Measurements from ENCODE around the gene FBXO31.
A peak's percentile ranks its signal among the peaks of the same experiment; 100 is the strongest.
"Not testable (repeated sequence)": the region's sequence is repeated elsewhere in the genome, so short reads cannot be mapped to it uniquely, and the experiment has no call there.

Gene FBXO31

DNA sequence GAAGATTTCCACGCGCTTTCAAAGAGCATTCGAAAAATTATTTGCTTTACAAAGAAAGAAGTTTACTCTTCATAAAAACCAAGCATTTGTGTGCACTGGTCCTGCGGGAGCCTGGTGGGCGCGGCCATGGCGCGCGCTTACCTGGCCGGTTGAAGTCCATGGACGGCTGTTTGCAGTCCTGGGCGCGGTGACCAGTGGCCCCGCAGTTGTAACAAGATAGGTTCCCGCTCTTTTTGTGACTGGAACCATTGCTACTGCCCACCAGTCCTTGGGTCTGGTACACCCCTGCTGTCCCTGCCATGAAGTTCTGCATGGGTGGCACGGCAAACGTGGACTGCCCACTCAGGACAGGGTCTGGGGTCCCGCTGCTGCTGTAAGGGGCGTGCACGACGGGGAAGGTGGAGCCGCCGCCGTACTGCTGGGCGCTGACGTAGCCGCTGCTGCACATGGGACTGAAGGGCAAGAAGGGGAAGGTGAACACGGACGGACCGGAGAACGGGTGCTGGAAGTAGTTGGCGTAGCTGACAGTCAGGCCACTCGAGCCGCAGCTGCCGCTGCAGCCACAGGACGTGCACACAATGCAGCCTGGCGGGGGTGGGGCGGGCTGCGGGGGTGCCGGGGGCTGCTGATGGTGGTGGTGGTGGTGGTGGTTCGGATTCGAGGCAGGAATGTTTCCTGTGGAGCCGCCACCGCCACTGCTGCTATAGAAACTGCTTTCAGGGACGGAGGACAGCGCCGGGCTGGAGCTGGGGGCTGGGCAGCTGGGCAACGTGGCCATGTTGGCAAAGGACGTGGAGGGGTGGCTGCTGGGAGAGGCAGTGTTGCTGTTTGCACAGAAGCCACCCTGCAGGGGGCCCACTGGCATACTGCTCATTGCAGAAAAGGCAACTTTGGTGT, 28.0 kb upstream of the FBXO31 start:
- no peak for DNase-seq

DNA sequence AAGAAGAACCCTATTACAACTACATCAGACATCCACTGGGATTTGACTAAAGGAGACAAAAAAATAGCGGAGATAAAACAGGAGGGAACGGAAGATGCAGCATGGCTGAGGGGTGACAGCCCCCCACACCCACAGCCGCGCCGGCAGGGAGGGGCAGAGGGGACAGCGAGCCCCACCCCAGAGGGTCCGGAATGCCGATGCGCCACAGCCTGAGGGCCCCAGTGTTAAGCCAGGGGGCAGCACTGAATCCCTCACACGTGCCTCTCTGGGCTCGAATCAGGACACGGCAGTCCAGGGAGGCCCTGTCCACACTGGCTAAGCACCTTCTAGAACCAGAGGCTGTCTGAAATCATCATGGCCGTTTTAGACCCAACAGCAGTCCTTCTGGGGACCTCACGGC, 27.4 kb upstream of the FBXO31 start:
- DNase-seq = no peak

DNA sequence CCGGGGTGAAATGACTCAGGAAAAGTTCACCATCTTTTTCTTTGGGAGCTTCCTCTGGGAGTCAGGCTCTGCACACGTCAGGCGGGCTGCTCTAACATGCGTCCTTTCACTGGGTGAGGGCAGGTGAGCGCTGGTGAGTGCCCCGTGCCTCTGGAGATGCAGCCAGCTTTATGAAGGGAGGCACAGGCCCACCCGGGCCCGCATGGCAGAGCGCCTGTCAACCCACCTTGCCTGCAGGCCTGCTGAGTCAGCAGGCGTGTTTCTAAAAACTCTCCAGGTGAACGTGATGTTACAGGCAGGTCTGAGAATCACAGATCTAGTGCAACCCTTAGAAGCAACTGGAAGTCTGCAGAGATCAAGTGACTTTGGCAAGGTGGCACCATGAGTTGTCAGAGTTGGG, 27.0 kb upstream of the FBXO31 start:
- DNase-seq = no peak

DNA sequence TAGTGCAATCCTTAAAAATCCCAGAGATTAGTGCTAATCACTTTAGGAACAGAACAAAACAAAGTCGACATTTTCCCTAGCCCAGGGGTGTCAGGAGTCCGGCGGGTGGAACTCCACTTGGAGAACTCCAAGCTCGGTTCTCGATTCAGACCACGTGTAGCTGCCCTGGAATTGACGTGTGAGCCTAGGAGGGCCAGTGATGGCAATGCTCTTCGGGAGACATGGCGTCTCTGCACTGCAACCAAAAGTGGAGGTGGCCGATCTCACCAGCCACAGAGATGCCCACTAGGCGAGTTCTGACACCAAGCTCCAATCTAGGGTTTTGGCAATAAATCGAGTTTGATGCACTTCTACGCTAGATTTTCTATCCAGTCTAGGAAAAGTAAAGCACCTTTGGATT, 26.2 kb upstream of the FBXO31 start:
- no peak for DNase-seq

DNA sequence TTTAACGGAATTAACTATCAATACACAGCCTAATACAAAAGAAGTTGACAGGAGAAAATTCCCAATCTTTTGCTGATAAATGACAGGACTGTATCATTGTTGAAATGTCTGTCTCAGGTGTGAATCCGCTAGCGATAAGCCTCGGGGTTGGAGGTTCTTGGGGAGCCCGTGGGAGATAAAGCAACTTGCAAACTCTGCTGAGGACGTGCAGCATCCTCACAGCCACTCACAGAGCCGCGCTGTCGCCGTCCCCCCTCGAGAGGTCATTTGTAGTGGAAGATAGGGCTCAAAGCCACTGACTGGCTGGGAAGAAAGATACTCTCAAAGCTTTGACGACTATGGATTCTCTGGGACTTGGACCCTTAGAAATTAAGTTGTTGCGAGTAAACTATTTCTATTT, 25.6 kb upstream of the FBXO31 start:
- no peak for DNase-seq

DNA sequence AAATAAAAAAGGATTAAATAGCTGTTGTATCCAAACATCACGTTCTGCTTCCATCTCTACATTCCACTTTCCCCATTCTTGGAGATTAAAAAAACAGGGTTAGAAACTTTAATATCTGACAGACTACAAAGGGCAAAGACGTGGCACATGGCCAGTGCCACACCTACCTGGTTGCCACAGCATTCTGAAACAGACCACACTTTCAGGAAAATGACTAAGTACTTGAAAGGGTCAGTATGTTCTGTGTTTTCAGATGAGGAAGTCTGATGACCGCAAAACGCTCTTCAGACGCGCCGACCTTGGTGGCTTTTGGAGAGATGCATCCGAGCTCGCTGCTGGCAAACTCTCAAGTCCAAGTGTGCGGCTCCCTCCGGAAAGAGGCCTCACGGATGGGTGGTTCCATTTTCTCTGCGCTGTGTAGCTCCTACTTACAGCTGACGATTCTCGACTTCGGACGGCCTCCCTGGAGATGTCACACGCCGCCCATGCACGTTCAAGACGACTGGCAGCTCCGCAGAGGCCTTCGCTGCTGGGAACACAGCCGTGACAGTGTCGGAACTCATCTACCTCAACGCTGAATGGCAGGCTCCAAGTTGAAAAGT, 24.0 kb upstream of the FBXO31 start:
- peak; percentile 60 for DNase-seq

GRCh38 chr16:87406495-87407088, 23.0 kb upstream of the FBXO31 start:
- no peak for DNase-seq

GRCh38 chr16:87404764-87405625, 21.4 kb upstream of the FBXO31 start:
- DNase-seq = no peak

DNA sequence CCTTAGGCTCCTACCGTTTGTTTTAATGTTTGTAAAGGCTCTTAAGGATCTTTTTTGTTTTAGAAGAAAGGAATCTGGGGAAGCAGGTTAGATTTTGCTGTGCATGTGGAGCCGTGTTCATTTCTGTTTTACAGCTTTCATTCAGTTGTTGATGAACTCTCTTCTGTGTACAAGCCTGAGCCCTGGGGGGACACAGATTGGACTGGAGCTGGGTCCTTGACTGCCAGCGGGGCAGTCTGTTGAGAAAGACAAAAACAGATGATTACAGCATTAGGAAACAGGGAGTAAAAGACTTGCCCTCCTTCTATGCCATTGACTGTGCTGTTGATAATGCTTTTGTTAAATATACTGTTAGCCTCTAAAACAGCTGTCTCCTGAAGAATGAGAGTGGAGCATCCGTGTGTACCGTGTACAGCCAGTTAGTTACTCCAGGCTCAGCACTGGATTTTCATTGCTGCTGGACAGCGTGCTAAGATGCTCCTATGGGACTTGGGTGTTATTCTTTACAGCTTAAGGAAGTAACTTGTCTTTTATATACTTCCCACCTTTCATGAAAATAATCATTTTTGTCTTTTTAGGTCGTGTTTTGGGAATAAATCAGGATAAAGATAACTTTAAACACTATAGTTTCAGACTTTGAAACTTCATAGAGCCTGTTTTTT, 11.7 kb upstream of the FBXO31 start:
- no peak for DNase-seq

DNA sequence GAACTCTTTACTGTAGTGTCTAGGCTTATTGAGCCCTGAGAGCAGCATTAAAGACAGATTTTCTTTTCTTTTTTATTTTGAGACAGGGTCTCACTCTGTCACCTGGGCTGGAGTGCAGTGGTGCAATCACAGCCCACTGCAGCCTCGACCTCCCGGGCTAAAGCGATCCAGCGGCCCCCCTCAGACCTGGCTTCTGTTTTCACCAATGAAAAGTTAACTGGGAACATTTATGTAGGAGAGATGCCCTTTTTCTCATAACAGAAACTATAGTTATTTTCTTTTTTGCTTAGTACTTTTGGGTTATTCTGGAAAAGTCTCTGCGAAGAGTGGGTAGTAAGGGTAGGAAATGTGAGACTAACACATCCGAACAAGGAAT, 10.1 kb upstream of the FBXO31 start:
- DNase-seq = no peak

DNA sequence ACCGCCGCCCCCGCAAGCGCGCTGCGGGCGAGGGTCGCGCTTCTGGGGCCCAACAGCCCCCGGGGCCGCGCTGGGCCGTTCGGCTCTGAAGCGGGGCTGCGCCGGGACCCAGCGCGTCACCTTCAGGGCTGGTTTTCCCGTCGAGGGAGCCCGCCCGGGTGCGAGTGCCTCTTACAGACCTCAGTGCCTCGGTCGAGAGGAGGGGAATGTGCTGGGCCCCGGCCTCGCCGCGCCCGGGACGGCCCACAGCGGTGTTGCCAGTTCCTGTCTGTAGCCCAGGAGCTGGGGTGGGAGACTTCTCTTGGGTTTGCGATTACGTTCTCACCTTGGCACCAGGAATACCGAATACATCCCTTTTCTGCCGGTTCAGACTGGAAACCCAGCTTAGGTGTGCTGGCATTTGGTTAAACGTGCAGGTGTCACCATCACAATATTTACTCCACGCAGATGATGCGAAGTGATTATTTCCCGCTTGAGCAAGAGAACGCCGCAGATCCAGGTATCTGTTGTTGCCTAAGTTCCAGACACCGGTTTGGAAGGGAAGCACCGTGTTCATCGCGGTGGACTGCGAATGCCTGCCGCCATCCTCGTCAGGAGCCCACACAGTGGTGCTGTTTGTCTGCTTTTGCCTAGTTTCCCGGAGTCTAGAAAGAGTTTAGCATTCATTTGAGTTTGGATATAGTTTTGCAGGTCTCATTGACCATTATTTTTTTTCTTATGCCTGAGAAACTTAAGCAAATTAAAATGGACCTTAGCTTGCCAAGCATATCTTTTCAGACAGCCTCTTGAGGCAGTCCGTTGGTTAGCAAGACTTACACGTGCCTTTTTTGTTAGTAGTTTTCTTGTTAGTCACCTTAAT, 9.5 kb upstream of the FBXO31 start:
- DNase-seq = peak; percentile 59

DNA sequence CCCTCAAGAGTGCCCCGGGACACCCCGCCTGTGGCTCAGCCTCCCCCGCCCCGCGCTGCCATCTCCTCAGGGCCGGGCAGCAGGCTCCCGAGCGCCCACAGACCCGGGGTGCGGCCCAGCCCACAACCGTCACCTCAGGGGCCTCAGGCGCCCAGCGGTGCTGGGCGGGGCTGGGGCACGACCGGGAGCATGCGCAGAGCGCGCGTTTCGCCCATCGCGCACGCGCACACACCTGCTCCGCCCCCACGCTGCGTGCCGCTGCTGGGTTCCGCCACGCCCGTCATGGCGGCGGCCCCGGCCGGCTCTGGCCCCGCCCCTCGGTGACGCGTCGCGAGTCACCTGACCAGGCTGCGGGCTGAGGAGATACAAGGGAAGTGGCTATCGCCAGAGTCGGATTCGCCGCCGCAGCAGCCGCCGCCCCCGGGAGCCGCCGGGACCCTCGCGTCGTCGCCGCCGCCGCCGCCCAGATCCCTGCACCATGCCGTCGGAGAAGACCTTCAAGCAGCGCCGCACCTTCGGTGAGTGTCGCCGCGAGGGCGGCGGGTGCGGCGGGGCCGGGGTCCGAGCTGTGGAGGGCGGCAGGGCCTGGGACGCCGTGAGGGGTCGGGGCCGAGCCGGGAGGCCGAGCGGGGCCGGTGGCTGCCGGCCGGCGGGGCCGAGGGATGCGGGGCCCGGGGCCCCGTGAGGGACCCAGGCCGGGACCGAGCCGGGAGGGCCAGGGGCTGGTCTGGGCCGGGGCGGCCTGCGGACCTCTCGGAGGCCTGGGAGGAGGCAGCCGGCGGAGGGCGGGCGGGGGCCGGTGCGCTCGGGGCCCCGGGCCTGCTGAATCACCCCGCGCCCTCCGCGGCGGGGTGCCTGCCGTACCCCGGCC, 8.6 kb upstream of the FBXO31 start, which contains the start of gene MAP1LC3B:
MAP1LC3B (plus strand) TSS at position 387 of the 871 bp plus-strand sequence; CDS start at position 479, 92 bp downstream.
- peak; percentile 98 for DNase-seq

- DNase-seq = peak; percentile 61
These were observed 7.9 kb upstream of the FBXO31 start for GRCh38 chr16:87391324-87391949.

- no peak for DNase-seq
These were observed 7.2 kb upstream of the FBXO31 start for GRCh38 chr16:87390641-87391323.

GRCh38 chr16:87389914-87390313, 6.3 kb upstream of the FBXO31 start:
- DNase-seq = not testable (repeated sequence)

- no peak for DNase-seq
These were observed 5.7 kb upstream of the FBXO31 start for GRCh38 chr16:87389245-87389644.

DNA sequence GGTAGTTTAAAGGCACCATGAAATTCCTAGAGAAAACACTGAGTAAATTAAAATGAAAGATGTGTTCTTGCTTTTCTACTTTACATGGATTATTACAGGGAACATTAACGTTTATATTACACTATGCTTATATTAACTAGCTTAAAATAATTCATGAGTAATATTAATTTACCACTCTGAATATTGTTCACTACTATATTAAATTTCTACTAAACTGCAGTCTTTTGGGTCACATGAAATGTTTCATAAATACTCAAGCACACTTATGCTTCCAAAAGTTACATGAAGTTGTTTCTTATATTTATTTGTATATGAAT, 5.2 kb upstream of the FBXO31 start:
- no peak for DNase-seq

DNA sequence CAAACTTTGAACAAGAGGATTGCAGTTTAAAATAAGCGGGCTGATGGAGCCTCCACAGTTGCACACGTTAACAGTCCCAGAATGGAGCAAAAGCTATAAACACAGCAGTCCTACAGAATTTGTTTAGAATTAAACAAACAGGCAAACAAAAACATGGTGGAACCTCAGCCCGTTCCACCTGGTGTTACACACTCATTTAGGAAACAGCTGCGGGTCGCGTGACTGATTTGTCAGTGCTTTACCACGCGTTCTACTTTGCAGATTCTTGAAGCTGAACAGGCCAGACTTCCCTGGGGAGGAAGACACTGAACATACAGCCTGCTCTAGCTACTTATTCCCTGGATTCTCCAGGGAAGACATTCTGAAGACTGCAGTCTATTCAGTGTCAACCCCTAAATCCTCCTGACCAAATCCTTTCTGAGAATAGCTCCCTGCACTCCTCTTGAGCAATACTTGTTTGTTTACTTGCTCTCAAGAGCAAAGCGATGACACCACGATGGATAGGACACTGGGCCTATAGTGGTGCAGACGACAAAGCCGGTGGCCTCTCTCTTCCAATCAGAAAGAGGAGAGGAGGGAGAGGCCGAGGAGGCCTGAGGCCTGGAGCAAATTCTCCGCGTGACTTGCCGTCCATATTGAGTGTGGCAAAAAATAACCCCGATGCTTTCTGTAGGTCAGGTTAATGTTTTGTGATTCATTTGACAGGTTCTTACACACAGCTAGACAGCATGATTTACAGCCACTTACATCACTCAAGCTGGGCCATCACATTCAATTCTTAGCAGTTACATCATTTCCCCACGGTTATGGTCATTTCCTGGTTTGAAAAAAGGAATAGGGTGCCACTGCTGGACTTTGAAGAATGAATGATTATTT, 4.6 kb upstream of the FBXO31 start:
- peak; percentile 99 for DNase-seq

- not testable (repeated sequence) for DNase-seq
These were observed 1.2 kb upstream of the FBXO31 start for GRCh38 chr16:87384875-87385167.
